ENCODE results near the gene TSPAN2. TPM values are rescaled to one million over a fixed set of nuclear protein-coding genes. Genes with fewer than 3 reads are reported as not detected.

The TSPAN2 gene
- total RNA-seq, 1 experiment from 2014 or later = 6.8 TPM

- Histone ChIP-seq H3K4me3 (ENCODE audit: low read depth, low read length) (no peak overlapping the region), H3K27me3 (replicated peaks; ENCODE audit: control insufficient read depth, insufficient read depth, low read length) (no peaks in the 10 kb centered on the region), H3K9me3 (no peaks in the 10 kb centered on the region), H3K4me1 (peaks cover 13% of the 10 kb centered on the region), H3K36me3 (ENCODE audit: control insufficient read depth, insufficient read depth, low read length) (no peaks in the 10 kb centered on the region)
- H3K27me3 Mint-ChIP-seq (ENCODE audit: insufficient read depth, unreplicated experiment) = no peaks in the 10 kb centered on the region
- no peak overlapping the region for H3K4me3 Mint-ChIP-seq (ENCODE audit: unreplicated experiment)
- no peak overlapping the region for H3K27ac Mint-ChIP-seq (ENCODE audit: unreplicated experiment)
- no TSS peak for BruUV-seq (replicated peaks)
- no peaks in the 10 kb centered on the region for H3K9me3 Mint-ChIP-seq (ENCODE audit: unreplicated experiment)
- DNase-seq = no peak
- intact Hi-C loops (cut with micrococcal nuclease; ENCODE audit: unreplicated experiment) = no loop called here
- peaks cover 8% of the 10 kb centered on the region for H3K4me1 Mint-ChIP-seq (ENCODE audit: low read depth, unreplicated experiment)
- ChIA-PET CTCF (no interaction called here), POLR2A (no interaction called here)
- TF ChIP-seq, protein P1, sequence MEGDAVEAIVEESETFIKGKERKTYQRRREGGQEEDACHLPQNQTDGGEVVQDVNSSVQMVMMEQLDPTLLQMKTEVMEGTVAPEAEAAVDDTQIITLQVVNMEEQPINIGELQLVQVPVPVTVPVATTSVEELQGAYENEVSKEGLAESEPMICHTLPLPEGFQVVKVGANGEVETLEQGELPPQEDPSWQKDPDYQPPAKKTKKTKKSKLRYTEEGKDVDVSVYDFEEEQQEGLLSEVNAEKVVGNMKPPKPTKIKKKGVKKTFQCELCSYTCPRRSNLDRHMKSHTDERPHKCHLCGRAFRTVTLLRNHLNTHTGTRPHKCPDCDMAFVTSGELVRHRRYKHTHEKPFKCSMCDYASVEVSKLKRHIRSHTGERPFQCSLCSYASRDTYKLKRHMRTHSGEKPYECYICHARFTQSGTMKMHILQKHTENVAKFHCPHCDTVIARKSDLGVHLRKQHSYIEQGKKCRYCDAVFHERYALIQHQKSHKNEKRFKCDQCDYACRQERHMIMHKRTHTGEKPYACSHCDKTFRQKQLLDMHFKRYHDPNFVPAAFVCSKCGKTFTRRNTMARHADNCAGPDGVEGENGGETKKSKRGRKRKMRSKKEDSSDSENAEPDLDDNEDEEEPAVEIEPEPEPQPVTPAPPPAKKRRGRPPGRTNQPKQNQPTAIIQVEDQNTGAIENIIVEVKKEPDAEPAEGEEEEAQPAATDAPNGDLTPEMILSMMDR (IDR thresholded peaks at IDR 0.05; ENCODE audit: insufficient read depth in 1 of 2, low read depth in 1 of 2, low read length in 1 of 2, severe bottlenecking in 1 of 2, unreplicated experiment in 1 of 2) = no peak
- H3K36me3 Mint-ChIP-seq (ENCODE audit: insufficient read depth, unreplicated experiment) = no peaks in the 10 kb centered on the region
These were observed 44.1 kb upstream of the TSPAN2 start for GRCh38 chr1:115133440-115133839.

DNA sequence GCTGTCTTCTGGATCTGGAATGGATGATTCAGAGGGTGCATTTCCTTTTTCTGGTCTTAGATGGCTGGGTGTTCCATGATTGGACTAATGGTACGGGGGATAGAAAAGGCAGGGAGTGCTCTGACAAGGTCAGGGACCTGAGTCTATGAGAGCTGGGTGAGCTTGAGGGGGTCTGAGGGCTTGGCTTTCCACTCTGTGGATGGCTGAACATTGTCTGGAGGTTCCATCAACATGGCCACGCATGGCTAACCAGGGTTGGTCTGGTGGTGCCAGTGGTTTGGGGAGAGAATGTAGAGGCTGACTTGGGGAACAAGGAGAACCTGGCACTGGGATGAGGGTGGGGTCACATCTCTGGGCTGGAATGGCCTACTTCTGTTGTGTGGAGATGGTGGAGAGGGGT is 41.5 kb upstream of the TSPAN2 start:
- no TSS peak for BruUV-seq (replicated peaks)
- TF ChIP-seq, protein P1 (IDR thresholded peaks at IDR 0.05; ENCODE audit: insufficient read depth in 1 of 2, low read depth in 1 of 2, low read length in 1 of 2, severe bottlenecking in 1 of 2, unreplicated experiment in 1 of 2) = no peak

GRCh38 chr1:115129071-115129640 is 39.9 kb upstream of the TSPAN2 start:
- Mint-ChIP-seq H3K4me3 (ENCODE audit: unreplicated experiment) (no peak overlapping the region), H3K4me1 (ENCODE audit: low read depth, unreplicated experiment) (no peaks in the 10 kb centered on the region), H3K27me3 (ENCODE audit: insufficient read depth, unreplicated experiment) (no peaks in the 10 kb centered on the region), H3K9me3 (ENCODE audit: unreplicated experiment) (no peaks in the 10 kb centered on the region), H3K36me3 (ENCODE audit: insufficient read depth, unreplicated experiment) (no peaks in the 10 kb centered on the region), H3K27ac (ENCODE audit: unreplicated experiment) (no peak overlapping the region)
- Histone ChIP-seq H3K27me3 (replicated peaks; ENCODE audit: control insufficient read depth, insufficient read depth, low read length) (no peaks in the 10 kb centered on the region), H3K36me3 (ENCODE audit: control insufficient read depth, insufficient read depth, low read length) (no peaks in the 10 kb centered on the region), H3K4me1 (no peaks in the 10 kb centered on the region), H3K9me3 (no peaks in the 10 kb centered on the region), H3K4me3 (ENCODE audit: low read depth, low read length) (no peak overlapping the region)
- intact Hi-C loops (cut with micrococcal nuclease; ENCODE audit: unreplicated experiment) = no loop called here
- DNase-seq = no peak
- POLR2A ChIA-PET = no interaction called here
- CTCF ChIA-PET = no interaction called here
- BruUV-seq (replicated peaks) = no TSS peak
- TF ChIP-seq, protein P1 (IDR thresholded peaks at IDR 0.05; ENCODE audit: insufficient read depth in 1 of 2, low read depth in 1 of 2, low read length in 1 of 2, severe bottlenecking in 1 of 2, unreplicated experiment in 1 of 2) = no peak

More for the DNA sequence above, 41.5 kb upstream of the TSPAN2 start:
- H3K27me3 Mint-ChIP-seq (ENCODE audit: insufficient read depth, unreplicated experiment) = no peaks in the 10 kb centered on the region
- H3K9me3 Mint-ChIP-seq (ENCODE audit: unreplicated experiment) = no peaks in the 10 kb centered on the region
- Histone ChIP-seq H3K4me3 (ENCODE audit: low read depth, low read length) (no peak overlapping the region), H3K4me1 (peaks cover 11% of the 10 kb centered on the region), H3K36me3 (ENCODE audit: control insufficient read depth, insufficient read depth, low read length) (no peaks in the 10 kb centered on the region), H3K9me3 (no peaks in the 10 kb centered on the region), H3K27me3 (replicated peaks; ENCODE audit: control insufficient read depth, insufficient read depth, low read length) (no peaks in the 10 kb centered on the region)
- H3K4me1 Mint-ChIP-seq (ENCODE audit: low read depth, unreplicated experiment) = peaks cover 3% of the 10 kb centered on the region
- intact Hi-C loops (cut with micrococcal nuclease; ENCODE audit: unreplicated experiment) = no loop called here
- ChIA-PET CTCF (no interaction called here), POLR2A (no interaction called here)
- H3K4me3 Mint-ChIP-seq (ENCODE audit: unreplicated experiment) = no peak overlapping the region
- H3K27ac Mint-ChIP-seq (ENCODE audit: unreplicated experiment) = no peak overlapping the region
- no peak for DNase-seq
- no peaks in the 10 kb centered on the region for H3K36me3 Mint-ChIP-seq (ENCODE audit: insufficient read depth, unreplicated experiment)
